HG02852 (cell line): ENCODE results near the gene PIP5K1A.

Experiments
- ATAC-seq: cut with Tn5 transposase; IDR thresholded peaks from one replicate; pipeline ENCODE4 v1.9.1; 2021; ENCODE audit warnings: mild to moderate bottlenecking, moderate library complexity; ENCODE audit not compliant: unreplicated experiment

Gene PIP5K1A

GRCh38 chr1:151287341-151287699 lies 89.0 kb downstream of the PIP5K1A start:
- no peak for ATAC-seq

- ATAC-seq: no peak
Observed at GRCh38 chr1:151287767-151288500, 89.6 kb downstream of the PIP5K1A start.

- no peak for ATAC-seq
Observed at GRCh38 chr1:151288502-151288901, 90.2 kb downstream of the PIP5K1A start.

- ATAC-seq: no peak
Observed at GRCh38 chr1:151289080-151289935, 91.0 kb downstream of the PIP5K1A start.

GRCh38 chr1:151289991-151290708 lies 91.8 kb downstream of the PIP5K1A start:
- no peak for ATAC-seq

- no peak for ATAC-seq
Observed at GRCh38 chr1:151290709-151291303, 92.5 kb downstream of the PIP5K1A start.

- no peak for ATAC-seq
Observed at GRCh38 chr1:151292207-151293030, 94.1 kb downstream of the PIP5K1A start.

GRCh38 chr1:151293093-151293492 lies 94.7 kb downstream of the PIP5K1A start:
- ATAC-seq: no peak

- ATAC-seq: no peak
Observed at GRCh38 chr1:151294742-151295462, 96.5 kb downstream of the PIP5K1A start.
